Epithelial cell of prostate (primary cell): ENCODE results near the gene TBC1D2.
"Not testable (repeated sequence)": the region's sequence is repeated elsewhere in the genome, so short reads cannot be mapped to it uniquely, and the experiment has no call there.

Experiments
- DNase-seq: peaks from one replicate; pipeline ENCODE4 v3.0.0-alpha.2; 2011; ENCODE audit warnings: low read depth, low spot score
- H3K27ac ChIP-seq: fragments of 450-650 bp; 2 replicates; pipeline ENCODE4 v1.5.1; 2017; ENCODE audit warnings: mild to moderate bottlenecking

The TBC1D2 gene

DNA sequence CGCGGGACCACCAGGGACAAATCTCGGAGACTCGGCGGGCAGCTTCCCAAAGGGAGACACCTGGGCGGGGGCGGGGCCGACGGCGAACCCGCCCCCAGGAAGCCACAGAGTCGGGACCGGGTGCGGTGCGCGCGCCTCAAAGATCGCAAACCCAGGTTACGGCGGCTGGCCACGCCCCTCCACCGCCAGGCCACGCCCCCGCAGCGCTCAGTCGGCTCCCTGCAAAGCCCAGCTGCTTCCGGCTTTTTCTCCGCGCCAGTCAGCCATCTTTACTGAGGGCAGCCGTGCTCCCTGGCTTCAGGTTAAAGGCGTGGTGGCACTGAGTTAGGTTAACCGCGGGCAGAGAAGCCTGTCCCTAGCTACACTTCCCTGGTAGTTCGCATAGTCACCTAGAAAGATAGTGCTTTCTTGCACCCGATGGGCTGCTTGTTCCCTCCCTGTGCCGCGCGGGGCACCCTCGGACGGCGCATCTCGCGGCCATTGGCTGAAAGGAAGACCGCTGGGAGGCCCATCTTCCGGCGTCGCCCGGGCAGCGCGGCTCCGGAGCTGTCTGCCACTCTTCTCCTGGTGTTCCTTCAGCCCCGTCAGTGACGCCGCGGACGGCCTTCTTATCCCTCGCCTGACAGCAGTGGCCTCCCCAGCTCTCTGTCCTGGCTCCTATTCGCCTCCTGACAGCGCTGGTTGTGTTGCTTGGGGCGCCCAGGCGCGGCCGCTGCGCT is at the start of gene TBC1D2:
TSS of gene TBC1D2 (minus strand) at position 72 of the 719 bp plus-strand sequence. CDS start 108 bp downstream, outside the sequence.
- peak; percentile 69 for DNase-seq
- peak within 1 kb of the TSS; percentile 96 for H3K27ac ChIP-seq

DNA sequence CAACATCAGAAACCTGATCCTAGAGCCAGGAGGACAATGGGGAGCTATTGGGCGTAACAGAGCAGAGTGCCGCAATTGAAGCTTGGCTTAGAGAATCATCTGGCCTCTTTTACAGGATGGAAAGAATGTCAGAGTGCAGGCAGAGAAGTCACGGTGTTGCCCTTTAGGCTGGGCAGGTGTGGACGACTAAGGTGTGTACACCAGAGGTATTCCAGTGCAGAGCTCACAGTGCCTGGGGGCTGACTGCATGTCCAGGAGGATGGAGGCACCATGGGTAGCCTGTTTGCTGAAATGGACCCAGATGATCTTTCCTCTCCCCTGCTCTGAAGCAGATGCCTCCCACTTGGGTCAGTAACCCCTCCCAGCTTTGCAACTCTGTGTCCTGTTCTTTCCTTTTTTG is 48.9 kb upstream of the TBC1D2 start:
- H3K27ac ChIP-seq, result no peak overlapping the region
- no peak for DNase-seq

DNA sequence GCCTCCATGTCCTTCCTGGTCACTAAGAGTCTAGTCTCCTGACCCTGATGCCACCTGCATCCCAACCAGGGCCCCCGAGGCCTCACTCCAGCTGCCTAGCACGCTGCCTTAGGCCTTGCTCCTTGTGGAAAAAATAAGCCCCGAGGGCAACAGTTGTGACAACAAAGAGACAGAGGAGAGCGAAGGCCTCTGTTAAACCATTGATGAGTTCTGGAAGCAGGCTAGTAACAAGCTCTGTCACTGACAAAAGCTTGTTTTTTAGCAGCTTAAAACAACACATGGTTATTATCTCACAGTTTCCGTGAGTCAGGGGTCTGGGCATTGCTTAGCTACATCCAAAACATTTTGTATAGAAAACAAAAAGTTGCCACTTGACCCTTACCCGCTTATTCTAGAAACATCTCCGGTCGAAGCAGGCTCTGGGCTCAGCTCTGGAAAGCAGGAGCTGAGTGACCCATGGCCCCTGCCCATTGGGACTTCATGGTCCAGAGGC is 48.2 kb upstream of the TBC1D2 start:
- no peak for DNase-seq
- H3K27ac ChIP-seq, result no peak overlapping the region

DNA sequence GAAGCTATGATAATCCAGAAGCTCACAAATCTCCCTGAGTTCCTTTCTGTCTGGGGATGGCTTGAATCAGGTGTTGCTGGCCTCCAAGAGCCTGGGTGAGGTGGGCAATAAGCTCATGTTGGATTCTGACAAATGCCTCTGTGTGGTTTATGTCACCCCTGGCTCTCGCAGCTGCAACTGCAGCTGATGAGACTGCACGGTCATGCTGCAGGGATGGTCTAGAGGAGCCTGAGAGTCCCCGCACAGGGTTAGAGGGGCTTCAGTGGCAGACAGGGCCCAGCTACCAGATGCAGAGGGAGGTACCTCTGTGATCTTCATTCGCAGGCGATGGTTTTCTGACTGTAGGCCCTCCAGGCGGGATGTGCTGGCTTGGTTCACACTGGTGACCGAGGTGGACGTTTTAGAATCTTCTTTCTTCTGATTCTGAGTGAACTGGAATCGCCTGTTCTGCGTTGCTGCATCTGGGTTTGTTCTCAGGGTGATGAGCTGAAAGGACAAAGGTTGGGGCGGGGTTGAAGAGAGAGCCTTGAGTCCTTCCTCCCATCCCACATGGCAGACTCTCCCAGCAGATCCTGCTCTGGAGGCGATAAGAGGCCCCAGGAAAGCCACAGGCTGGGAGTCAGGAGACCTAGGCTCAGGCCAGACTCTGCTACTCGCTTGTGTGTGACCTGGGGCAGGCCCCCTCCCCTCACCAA is 47.6 kb upstream of the TBC1D2 start:
- DNase-seq, result no peak
- no peak overlapping the region for H3K27ac ChIP-seq

DNA sequence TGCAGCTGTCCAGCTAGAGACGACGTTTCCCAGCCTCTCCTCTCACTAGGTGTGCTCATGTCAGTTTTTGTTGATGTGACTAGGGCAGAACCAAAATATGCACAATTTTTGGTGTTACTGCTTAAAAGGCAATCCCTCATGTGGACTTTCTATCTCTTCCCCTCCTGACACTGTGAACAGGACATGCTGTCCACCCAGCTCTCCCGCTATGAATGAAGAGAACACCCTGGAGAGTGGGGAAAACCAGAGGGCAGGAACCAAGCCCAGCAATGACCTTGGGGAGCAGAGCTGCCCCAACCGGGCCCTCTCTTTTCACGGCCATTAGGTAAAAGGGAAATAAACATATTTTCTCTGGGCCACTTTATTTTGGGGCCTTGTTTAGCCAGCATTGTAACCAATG is 46.7 kb upstream of the TBC1D2 start:
- H3K27ac ChIP-seq, result no peak overlapping the region
- no peak for DNase-seq

DNA sequence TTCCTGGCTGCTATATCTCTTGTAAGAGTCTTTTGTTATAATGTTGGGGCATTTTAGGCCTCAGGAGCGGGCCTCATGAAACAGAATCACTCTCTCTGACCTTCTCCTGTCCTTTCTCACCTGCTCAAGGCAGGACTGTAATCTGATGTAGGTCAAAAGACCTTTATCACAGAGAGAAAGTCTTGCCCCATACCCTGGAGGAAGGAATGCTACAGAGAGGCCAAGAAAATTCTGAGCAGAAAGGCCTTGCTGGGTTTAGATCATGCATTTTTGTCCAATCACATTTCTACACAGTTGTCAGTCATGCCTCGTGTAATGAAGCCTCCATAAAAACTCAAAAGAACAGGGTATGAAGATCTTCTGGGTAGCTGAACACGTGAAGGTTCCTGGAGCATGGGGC is 45.2 kb upstream of the TBC1D2 start:
- DNase-seq, result no peak
- H3K27ac ChIP-seq, result no peak overlapping the region

GRCh38 chr9:98298476-98298875 is 43.0 kb upstream of the TBC1D2 start:
- no peak for DNase-seq

GRCh38 chr9:98295824-98296223 is 40.4 kb upstream of the TBC1D2 start:
- H3K27ac ChIP-seq, result no peak overlapping the region
- DNase-seq, result no peak

More at GRCh38 chr9:98298476-98298875, 43.0 kb upstream of the TBC1D2 start:
- H3K27ac ChIP-seq, result no peak overlapping the region

- no peak overlapping the region for H3K27ac ChIP-seq
- DNase-seq, result no peak
Measured at GRCh38 chr9:98291820-98292219, 36.4 kb upstream of the TBC1D2 start.

DNA sequence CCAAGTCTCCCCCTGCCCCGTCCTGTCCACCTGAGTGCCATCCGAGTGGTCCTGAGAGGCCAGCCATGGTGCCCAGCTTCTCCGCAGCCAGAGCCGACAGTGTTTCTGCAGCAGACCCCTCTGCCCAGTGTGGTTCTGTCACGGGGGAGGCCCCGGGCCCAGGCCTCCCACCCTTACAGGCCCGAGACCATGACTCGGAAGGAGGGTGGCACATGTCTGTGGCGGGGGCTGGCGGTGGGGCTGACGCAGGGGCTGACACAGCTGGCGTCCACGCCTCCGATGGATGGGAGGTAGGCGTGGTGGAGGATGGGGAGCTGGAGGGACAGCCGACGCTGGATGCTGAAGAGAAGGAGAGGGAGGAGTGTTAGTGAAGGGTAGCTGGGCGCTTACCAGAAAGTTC is 35.0 kb upstream of the TBC1D2 start:
- no peak for DNase-seq
- no peak overlapping the region for H3K27ac ChIP-seq

- no peak for DNase-seq
- no peak overlapping the region for H3K27ac ChIP-seq
Measured at GRCh38 chr9:98289614-98290201, 34.3 kb upstream of the TBC1D2 start.

- no peak for DNase-seq
- H3K27ac ChIP-seq, result no peak overlapping the region
Measured at GRCh38 chr9:98288881-98289280, 33.4 kb upstream of the TBC1D2 start.

DNA sequence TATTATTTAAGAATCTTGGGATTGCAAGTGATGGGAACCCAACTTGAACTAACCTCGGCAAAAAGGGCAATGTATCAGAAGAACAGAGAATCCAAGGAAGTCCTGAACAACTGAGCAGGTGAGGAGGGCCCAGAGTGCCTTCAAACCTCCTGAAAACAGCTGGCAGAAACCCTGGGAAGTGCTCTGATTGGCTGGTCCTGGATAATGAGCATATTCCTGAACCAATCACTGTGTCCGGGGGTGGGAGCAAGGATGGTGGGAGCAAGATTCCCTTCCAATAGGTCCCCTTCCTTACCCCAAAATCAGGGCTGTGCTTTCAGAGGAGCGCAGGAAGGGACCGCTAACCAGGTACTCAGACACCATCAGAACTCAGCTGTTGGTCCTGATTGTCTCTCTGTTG is 31.9 kb upstream of the TBC1D2 start:
- H3K27ac ChIP-seq, result no peak overlapping the region
- DNase-seq, result no peak

- no peak overlapping the region for H3K27ac ChIP-seq
- no peak for DNase-seq
Measured at GRCh38 chr9:98285446-98285845, 30.0 kb upstream of the TBC1D2 start.

- no peak overlapping the region for H3K27ac ChIP-seq
- DNase-seq, result no peak
Measured at GRCh38 chr9:98284754-98285153, 29.3 kb upstream of the TBC1D2 start.

DNA sequence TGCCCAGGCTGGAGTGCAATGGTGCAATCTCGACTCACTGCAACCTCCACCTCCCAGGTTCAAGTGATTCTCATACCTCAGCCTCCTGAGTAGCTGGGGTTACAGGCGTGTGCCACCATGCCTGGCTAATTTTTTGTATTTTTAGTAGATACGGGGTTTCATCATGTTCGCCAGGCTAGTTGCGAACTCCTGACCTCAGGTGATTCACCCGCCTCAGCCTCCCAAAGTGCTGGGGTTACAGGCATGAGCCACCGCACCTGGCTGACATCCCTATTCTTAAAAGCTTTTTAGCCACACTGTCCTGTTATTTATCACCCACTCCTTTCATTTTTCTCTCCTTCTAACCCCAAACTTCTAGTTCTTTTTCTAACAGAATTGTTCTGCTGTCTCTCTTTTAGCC is 27.7 kb upstream of the TBC1D2 start:
- H3K27ac ChIP-seq, DNase-seq: not testable (repeated sequence)

- DNase-seq, result no peak
- H3K27ac ChIP-seq, result no peak overlapping the region
Measured at GRCh38 chr9:98281281-98281680, 25.8 kb upstream of the TBC1D2 start.

DNA sequence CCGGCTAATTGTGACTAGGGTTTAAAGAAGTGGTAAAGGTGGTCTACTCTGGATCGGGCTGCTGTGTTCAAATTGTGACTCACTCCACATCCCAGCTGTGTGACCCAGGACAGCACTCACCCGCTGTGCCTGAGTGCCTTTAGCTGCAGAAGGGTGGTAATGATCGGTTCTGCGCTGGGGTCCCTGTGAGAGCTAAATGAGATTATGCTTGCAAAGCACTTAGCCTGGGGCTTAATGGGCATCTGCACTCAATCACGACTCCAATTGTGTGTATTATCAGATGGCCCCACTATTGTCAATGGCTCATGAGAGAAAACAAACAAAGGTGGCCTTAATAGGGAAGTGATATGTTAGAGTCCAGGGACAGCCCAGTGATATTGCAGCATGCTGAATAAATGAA is 25.1 kb upstream of the TBC1D2 start:
- no peak overlapping the region for H3K27ac ChIP-seq
- DNase-seq, result no peak

DNA sequence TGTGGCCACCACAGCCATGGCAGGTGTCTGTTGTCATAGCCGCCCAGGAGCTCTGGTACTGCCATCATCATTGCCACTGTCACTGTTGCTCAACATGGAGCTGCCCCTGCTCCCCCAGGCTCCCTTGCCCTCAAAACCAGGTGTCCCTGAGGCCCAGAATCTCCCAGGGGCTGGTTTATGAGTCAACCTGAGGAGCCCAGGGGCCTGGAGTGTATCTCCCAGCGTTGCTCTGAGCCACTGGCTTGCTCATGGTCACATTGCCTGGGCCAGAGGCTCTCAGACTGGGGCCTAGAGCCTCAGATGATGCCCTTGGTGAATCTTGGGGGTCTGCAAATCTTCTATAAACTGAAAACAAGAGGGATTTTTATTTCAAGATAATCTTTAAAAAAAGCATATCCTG is 24.7 kb upstream of the TBC1D2 start:
- DNase-seq, result no peak
- H3K27ac ChIP-seq, result no peak overlapping the region

DNA sequence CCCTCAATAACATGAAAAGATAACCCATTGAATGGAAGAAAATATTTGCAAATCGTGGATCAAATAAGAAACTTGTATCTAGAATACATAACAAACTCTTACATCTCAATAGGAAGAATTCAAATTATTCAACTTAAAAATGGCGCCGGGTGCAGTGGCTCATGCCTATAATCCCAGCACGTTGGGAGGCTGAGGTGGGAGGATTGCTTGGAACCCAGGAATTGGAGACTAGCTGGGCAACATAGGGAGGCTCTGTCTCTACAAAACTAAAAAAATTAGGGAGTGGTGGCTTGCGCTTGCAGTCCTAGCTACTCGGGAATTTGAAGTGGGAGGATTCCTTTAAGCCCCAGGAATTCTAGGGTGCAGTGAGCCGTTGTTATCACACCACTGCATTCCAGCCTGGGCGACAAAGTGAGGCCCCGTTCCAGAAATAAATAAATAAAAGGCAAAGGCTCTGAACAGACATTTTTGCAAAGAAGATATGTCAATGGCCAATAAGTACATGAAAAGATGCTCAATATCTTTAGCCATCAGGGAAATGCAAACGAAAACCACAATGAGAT is 21.5 kb upstream of the TBC1D2 start:
- DNase-seq, result no peak
- H3K27ac ChIP-seq, result no peak overlapping the region

DNA sequence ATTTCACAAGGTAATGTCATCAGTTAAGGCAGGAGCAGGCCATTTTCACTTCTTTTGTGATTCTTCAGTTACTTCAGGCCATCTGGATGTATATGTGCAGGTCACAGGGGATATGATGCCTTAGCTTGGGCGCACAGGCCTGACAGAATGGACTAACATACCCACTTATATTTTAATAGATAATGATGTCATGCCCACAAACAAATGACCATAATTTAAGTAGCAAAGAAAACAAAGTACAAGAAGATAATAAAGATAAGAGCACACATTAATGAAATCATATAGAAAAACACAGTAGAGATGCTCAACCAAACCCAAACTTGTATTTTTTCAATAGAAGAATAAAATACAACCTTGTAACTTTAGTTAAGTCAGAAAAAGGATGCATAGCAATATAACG is 19.7 kb upstream of the TBC1D2 start:
- no peak overlapping the region for H3K27ac ChIP-seq
- no peak for DNase-seq
